ENCODE data around the gene KCNT2.
A peak's percentile ranks its signal among the peaks of the same experiment; 100 is the strongest.

The KCNT2 gene

DNA sequence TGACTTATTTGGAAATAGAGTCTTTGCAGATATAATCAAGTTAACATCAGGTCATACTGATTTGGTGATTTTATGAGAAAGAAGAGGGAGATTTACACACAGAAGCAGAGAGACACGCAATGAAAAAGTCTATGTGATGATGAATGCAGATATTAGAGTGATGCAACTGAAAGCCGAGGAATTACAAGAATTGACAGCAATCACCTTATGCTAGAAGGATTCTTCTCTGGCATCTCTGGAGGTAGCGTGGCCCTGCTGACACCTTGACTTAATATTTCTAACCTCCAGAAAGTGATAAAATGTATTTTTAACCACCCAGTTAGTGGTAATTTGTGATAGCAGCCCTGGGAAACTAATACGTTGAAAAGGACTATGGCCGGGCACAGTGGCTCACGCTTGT lies 29.4 kb upstream of the KCNT2 start:
- no peak overlapping the region for H3K27ac ChIP-seq (ENCODE audit: low read length)
- H3K4me3 ChIP-seq (ENCODE audit: low read depth in 1 of 2, low read length in 2 of 2) = no peak overlapping the region
- no peaks in the 10 kb centered on the region for H3K9me3 ChIP-seq (ENCODE audit: control insufficient read depth in 1 of 2, low read length in 2 of 2)
- no peaks in the 10 kb centered on the region for H3K36me3 ChIP-seq (ENCODE audit: control insufficient read depth in 1 of 2, insufficient read depth in 2 of 2, low read length in 2 of 2)
- H3K27me3 ChIP-seq (ENCODE audit: low read depth, low read length) = no peaks in the 10 kb centered on the region
- H3K4me1 ChIP-seq (ENCODE audit: control insufficient read depth in 1 of 2, insufficient read depth in 2 of 2, low read length in 2 of 2) = no peaks in the 10 kb centered on the region

- Histone ChIP-seq H3K27ac (ENCODE audit: low read length) (no peak overlapping the region), H3K4me3 (ENCODE audit: low read depth in 1 of 2, low read length in 2 of 2) (no peak overlapping the region)
Observed at GRCh38 chr1:196628838-196629237, 20.6 kb upstream of the KCNT2 start.

DNA sequence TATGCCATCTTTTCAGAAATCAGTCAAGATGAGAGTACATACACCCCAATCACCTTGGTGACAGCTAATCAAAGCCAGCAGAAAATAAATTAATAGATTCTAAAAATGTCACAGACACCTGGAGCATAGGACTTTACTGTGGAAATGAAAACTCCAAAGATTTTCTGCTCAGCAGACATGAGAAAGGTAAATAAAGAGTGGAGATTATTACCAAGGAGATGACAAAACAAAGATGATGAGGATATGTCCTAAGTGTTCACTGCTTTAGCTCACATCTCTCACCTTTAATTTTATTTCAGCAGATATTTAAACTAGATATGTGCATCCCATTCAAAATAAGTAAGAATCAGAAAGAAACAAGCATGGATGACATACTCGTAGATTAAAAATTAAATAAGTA lies 14.8 kb upstream of the KCNT2 start:
- Histone ChIP-seq H3K27me3 (ENCODE audit: low read depth, low read length) (no peaks in the 10 kb centered on the region), H3K4me1 (ENCODE audit: control insufficient read depth in 1 of 2, insufficient read depth in 2 of 2, low read length in 2 of 2) (no peaks in the 10 kb centered on the region), H3K36me3 (ENCODE audit: control insufficient read depth in 1 of 2, insufficient read depth in 2 of 2, low read length in 2 of 2) (no peaks in the 10 kb centered on the region), H3K9me3 (ENCODE audit: control insufficient read depth in 1 of 2, low read length in 2 of 2) (no peaks in the 10 kb centered on the region), H3K4me3 (ENCODE audit: low read depth in 1 of 2, low read length in 2 of 2) (no peak overlapping the region), H3K27ac (ENCODE audit: low read length) (no peak overlapping the region)

More at GRCh38 chr1:196628838-196629237, 20.6 kb upstream of the KCNT2 start:
- Histone ChIP-seq H3K9me3 (ENCODE audit: control insufficient read depth in 1 of 2, low read length in 2 of 2) (peaks cover 0 to 5% of the 10 kb centered on the region in 2 donors), H3K27me3 (ENCODE audit: low read depth, low read length) (no peaks in the 10 kb centered on the region), H3K36me3 (ENCODE audit: control insufficient read depth in 1 of 2, insufficient read depth in 2 of 2, low read length in 2 of 2) (no peaks in the 10 kb centered on the region), H3K4me1 (ENCODE audit: control insufficient read depth in 1 of 2, insufficient read depth in 2 of 2, low read length in 2 of 2) (no peaks in the 10 kb centered on the region)

DNA sequence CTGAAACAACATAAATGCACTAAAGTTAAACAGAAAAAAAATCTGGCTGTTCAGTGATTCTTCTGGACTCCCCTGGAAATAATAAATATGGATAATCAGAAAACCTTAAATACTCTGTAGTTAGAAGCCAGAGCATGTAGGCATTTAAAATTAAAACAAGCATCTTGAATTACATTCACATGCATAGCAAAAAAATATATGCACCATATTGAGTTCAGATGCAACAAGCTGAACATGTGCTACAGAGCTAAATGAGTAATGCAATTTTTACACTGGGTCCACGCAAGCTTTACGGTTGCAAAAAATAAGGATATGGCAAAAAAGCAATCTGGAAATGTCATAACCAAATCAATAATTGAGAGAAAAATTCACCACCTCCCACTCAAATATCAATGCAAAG lies 11.5 kb upstream of the KCNT2 start:
- H3K4me3 ChIP-seq (ENCODE audit: low read depth in 1 of 2, low read length in 2 of 2) = no peak overlapping the region
- H3K9me3 ChIP-seq (ENCODE audit: control insufficient read depth in 1 of 2, low read length in 2 of 2) = no peaks in the 10 kb centered on the region
- H3K27me3 ChIP-seq (ENCODE audit: low read depth, low read length) = no peaks in the 10 kb centered on the region
- H3K4me1 ChIP-seq (ENCODE audit: control insufficient read depth in 1 of 2, insufficient read depth in 2 of 2, low read length in 2 of 2) = no peaks in the 10 kb centered on the region
- no peaks in the 10 kb centered on the region for H3K36me3 ChIP-seq (ENCODE audit: control insufficient read depth in 1 of 2, insufficient read depth in 2 of 2, low read length in 2 of 2)
- no peak overlapping the region for H3K27ac ChIP-seq (ENCODE audit: low read length)

- Histone ChIP-seq H3K27me3 (ENCODE audit: low read depth, low read length) (no peaks in the 10 kb centered on the region), H3K4me1 (ENCODE audit: control insufficient read depth in 1 of 2, insufficient read depth in 2 of 2, low read length in 2 of 2) (peaks cover 0 to 9% of the 10 kb centered on the region in 2 donors), H3K27ac (ENCODE audit: low read length) (no peak overlapping the region), H3K9me3 (ENCODE audit: control insufficient read depth in 1 of 2, low read length in 2 of 2) (no peaks in the 10 kb centered on the region), H3K4me3 (ENCODE audit: low read depth in 1 of 2, low read length in 2 of 2) (no peak overlapping the region), H3K36me3 (ENCODE audit: control insufficient read depth in 1 of 2, insufficient read depth in 2 of 2, low read length in 2 of 2) (no peaks in the 10 kb centered on the region)
Observed at GRCh38 chr1:196611873-196612272, 3.6 kb upstream of the KCNT2 start.

GRCh38 chr1:196609370-196609737 lies 1.1 kb upstream of the KCNT2 start:
- Histone ChIP-seq H3K36me3 (ENCODE audit: control insufficient read depth in 1 of 2, insufficient read depth in 2 of 2, low read length in 2 of 2) (no peaks in the 10 kb centered on the region), H3K27me3 (ENCODE audit: low read depth, low read length) (no peaks in the 10 kb centered on the region), H3K9me3 (ENCODE audit: control insufficient read depth in 1 of 2, low read length in 2 of 2) (no peaks in the 10 kb centered on the region), H3K4me1 (ENCODE audit: control insufficient read depth in 1 of 2, insufficient read depth in 2 of 2, low read length in 2 of 2) (peaks cover 0 to 9% of the 10 kb centered on the region in 2 donors), H3K4me3 (ENCODE audit: low read depth in 1 of 2, low read length in 2 of 2) (peak overlapping the region in 1 of 2 donors; percentile 62), H3K27ac (ENCODE audit: low read length) (peak overlapping the region; percentile 3)

DNA sequence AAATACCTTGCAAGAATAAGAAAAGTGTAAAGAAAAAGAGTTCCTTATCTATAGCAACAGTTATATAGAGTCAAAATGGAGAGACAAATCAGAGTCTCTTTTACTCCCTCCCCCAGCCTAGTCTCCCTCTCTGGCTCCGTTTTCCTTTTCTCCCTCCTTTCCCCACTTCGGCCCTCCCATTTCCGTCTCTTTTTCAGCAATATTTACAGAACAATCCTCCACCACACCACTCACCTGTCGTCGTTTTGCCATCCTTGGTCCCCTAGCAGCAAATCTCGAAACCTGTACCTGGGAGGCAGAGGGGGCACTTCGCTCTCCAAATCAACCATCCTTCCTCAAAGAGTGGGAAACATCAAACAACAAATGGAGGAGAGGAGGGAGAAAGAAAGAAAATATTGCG lies 259 bp downstream of the KCNT2 start:
- H3K4me1 ChIP-seq (ENCODE audit: control insufficient read depth in 1 of 2, insufficient read depth in 2 of 2, low read length in 2 of 2) = peaks cover 0 to 9% of the 10 kb centered on the region in 2 donors
- H3K9me3 ChIP-seq (ENCODE audit: control insufficient read depth in 1 of 2, low read length in 2 of 2) = no peaks in the 10 kb centered on the region
- H3K36me3 ChIP-seq (ENCODE audit: control insufficient read depth in 1 of 2, insufficient read depth in 2 of 2, low read length in 2 of 2) = no peaks in the 10 kb centered on the region
- peak overlapping the region; percentile 36 for H3K27ac ChIP-seq (ENCODE audit: low read length)
- no peaks in the 10 kb centered on the region for H3K27me3 ChIP-seq (ENCODE audit: low read depth, low read length)
- H3K4me3 ChIP-seq (ENCODE audit: low read depth in 1 of 2, low read length in 2 of 2) = peak overlapping the region; percentile 62 to 81

DNA sequence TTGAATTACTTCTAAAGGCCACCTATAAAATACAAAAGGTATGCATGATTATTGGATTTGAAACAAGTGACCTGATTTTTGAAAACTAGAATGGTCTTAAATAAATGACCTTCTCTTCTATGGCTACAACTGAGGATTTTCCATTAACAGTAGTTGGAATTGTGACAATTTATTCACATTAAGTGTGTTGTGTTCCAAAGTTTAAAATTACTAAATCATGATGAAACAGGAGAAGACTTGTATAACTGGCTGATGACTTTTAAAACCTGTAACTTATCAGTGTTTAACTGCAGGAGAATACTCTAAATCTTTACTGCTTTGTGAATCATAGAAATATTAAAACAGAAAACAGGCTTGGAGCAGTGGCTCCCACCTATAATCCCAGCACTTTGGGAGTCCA lies 4.6 kb downstream of the KCNT2 start:
- H3K9me3 ChIP-seq (ENCODE audit: control insufficient read depth in 1 of 2, low read length in 2 of 2) = no peaks in the 10 kb centered on the region
- H3K27ac ChIP-seq (ENCODE audit: low read length) = no peak overlapping the region
- peaks cover 0 to 9% of the 10 kb centered on the region in 2 donors for H3K4me1 ChIP-seq (ENCODE audit: control insufficient read depth in 1 of 2, insufficient read depth in 2 of 2, low read length in 2 of 2)
- H3K27me3 ChIP-seq (ENCODE audit: low read depth, low read length) = no peaks in the 10 kb centered on the region
- no peak overlapping the region for H3K4me3 ChIP-seq (ENCODE audit: low read depth in 1 of 2, low read length in 2 of 2)
- no peaks in the 10 kb centered on the region for H3K36me3 ChIP-seq (ENCODE audit: control insufficient read depth in 1 of 2, insufficient read depth in 2 of 2, low read length in 2 of 2)

DNA sequence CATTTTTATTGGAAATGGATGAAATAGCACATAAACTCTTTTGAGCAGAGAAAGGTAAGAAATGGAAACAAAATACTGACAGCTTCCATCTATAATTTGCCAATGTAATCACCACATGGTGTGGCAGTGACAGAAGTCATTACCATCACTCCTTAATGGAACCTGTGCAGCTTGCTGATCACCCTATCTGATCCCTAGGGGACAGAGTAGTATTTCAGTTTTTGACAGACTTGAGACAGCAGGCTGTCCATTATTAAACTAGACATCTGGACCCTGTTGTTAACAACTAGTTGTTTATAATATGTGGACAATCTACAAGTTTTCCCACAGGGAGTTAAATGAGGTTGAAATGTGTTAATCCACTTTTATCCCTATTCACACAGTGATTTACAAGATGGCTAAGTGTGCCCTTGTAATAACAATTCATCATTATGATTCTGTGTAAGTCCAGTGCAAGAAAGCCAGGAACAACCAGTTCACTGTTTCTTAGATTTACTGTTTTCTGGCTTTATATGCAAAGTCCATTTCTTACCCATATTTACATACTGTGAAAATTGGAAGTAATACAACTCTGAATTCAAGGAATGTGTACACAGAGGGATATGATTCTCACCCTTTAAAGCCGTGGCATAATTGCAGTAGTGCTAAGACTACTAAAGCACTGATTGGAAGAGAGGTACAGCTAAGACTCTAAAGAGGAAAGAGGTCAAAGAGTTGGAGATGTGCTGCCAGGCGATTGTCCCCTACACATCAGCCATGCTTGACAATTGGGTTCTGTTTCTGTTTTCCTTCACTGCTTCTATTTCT lies 9.1 kb downstream of the KCNT2 start:
- no peaks in the 10 kb centered on the region for H3K36me3 ChIP-seq (ENCODE audit: control insufficient read depth in 1 of 2, insufficient read depth in 2 of 2, low read length in 2 of 2)
- no peaks in the 10 kb centered on the region for H3K27me3 ChIP-seq (ENCODE audit: low read depth, low read length)
- H3K27ac ChIP-seq (ENCODE audit: low read length) = no peak overlapping the region
- H3K4me3 ChIP-seq (ENCODE audit: low read depth in 1 of 2, low read length in 2 of 2) = no peak overlapping the region
- no peaks in the 10 kb centered on the region for H3K4me1 ChIP-seq (ENCODE audit: control insufficient read depth in 1 of 2, insufficient read depth in 2 of 2, low read length in 2 of 2)
- no peaks in the 10 kb centered on the region for H3K9me3 ChIP-seq (ENCODE audit: control insufficient read depth in 1 of 2, low read length in 2 of 2)

DNA sequence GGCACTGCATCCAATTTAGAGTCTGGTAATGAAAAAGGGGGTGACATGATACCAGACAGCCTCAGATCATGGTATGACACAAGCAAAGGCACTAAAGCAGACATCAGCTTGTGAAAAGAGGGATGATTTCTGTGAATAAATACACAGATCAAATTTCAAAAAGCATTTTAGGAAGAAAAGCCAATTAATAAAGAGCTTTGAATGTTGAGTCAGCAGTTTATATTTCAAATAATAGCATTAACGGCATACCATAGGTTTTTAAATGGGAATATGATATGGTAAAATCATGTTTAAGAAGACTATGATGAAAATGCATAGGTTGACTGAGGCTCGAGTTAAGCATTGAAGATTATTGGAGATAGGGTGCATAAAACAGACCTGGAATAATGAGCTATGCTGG lies 13.5 kb downstream of the KCNT2 start:
- Histone ChIP-seq H3K4me1 (ENCODE audit: control insufficient read depth in 1 of 2, insufficient read depth in 2 of 2, low read length in 2 of 2) (no peaks in the 10 kb centered on the region), H3K27ac (ENCODE audit: low read length) (no peak overlapping the region)

DNA sequence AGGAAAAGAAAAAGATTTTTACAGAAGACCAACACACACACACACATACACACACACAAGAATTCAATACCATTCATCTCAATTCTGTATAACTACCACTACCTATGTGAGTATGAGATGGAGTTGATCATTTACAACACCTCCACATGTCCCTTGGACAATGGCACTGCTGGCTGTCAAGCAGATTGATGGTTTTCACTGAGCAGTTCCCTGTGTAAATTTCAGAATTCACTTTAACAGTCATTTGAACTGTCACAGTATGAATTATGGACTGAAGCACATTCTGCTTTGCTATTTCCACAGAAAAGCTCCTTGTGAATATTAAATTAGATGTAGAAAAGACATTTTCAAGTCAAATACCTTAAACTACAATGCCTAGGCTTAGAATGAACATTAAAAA lies 14.3 kb downstream of the KCNT2 start:
- Histone ChIP-seq H3K4me1 (ENCODE audit: control insufficient read depth in 1 of 2, insufficient read depth in 2 of 2, low read length in 2 of 2) (no peaks in the 10 kb centered on the region), H3K4me3 (ENCODE audit: low read depth in 1 of 2, low read length in 2 of 2) (no peak overlapping the region), H3K27me3 (ENCODE audit: low read depth, low read length) (no peaks in the 10 kb centered on the region), H3K9me3 (ENCODE audit: control insufficient read depth in 1 of 2, low read length in 2 of 2) (no peaks in the 10 kb centered on the region), H3K27ac (ENCODE audit: low read length) (no peak overlapping the region), H3K36me3 (ENCODE audit: control insufficient read depth in 1 of 2, insufficient read depth in 2 of 2, low read length in 2 of 2) (no peaks in the 10 kb centered on the region)

More for the DNA sequence above, 13.5 kb downstream of the KCNT2 start:
- no peak overlapping the region for H3K4me3 ChIP-seq (ENCODE audit: low read depth in 1 of 2, low read length in 2 of 2)
- H3K9me3 ChIP-seq (ENCODE audit: control insufficient read depth in 1 of 2, low read length in 2 of 2) = no peaks in the 10 kb centered on the region
- no peaks in the 10 kb centered on the region for H3K36me3 ChIP-seq (ENCODE audit: control insufficient read depth in 1 of 2, insufficient read depth in 2 of 2, low read length in 2 of 2)
- H3K27me3 ChIP-seq (ENCODE audit: low read depth, low read length) = no peaks in the 10 kb centered on the region

DNA sequence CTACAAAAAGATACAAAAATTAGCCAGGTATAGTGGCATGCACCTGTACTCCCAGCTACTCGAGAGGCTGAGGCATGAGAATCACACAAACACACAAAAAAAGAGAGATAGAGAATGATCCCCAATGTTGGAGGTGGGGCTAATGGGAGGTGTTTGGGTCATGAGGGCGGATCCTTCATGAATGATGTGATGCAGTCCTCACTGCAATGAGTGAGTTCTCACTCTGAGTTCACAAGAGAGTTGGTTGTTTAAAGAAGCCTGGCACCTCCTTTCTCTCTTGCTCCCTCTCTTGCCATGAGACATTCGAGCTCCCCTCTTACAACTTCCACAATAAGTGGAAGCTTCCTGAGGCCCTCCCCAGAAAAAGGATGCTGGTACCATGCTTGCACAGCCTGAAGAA lies 17.3 kb downstream of the KCNT2 start:
- no peaks in the 10 kb centered on the region for H3K27me3 ChIP-seq (ENCODE audit: low read depth, low read length)
- no peak overlapping the region for H3K4me3 ChIP-seq (ENCODE audit: low read depth in 1 of 2, low read length in 2 of 2)
- H3K4me1 ChIP-seq (ENCODE audit: control insufficient read depth in 1 of 2, insufficient read depth in 2 of 2, low read length in 2 of 2) = no peaks in the 10 kb centered on the region
- H3K27ac ChIP-seq (ENCODE audit: low read length) = no peak overlapping the region
- H3K36me3 ChIP-seq (ENCODE audit: control insufficient read depth in 1 of 2, insufficient read depth in 2 of 2, low read length in 2 of 2) = no peaks in the 10 kb centered on the region
- no peaks in the 10 kb centered on the region for H3K9me3 ChIP-seq (ENCODE audit: control insufficient read depth in 1 of 2, low read length in 2 of 2)

Measured in muscle layer of duodenum (tissue), 2 donors.